ENCODE results near the gene BROX.
"Not testable (repeated sequence)": the region's sequence is repeated elsewhere in the genome, so short reads cannot be mapped to it uniquely, and the experiment has no call there.

BROX gene, protein sequence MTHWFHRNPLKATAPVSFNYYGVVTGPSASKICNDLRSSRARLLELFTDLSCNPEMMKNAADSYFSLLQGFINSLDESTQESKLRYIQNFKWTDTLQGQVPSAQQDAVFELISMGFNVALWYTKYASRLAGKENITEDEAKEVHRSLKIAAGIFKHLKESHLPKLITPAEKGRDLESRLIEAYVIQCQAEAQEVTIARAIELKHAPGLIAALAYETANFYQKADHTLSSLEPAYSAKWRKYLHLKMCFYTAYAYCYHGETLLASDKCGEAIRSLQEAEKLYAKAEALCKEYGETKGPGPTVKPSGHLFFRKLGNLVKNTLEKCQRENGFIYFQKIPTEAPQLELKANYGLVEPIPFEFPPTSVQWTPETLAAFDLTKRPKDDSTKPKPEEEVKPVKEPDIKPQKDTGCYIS
- total RNA-seq = 69.2 to 101 reads per million in 2 experiments

DNA sequence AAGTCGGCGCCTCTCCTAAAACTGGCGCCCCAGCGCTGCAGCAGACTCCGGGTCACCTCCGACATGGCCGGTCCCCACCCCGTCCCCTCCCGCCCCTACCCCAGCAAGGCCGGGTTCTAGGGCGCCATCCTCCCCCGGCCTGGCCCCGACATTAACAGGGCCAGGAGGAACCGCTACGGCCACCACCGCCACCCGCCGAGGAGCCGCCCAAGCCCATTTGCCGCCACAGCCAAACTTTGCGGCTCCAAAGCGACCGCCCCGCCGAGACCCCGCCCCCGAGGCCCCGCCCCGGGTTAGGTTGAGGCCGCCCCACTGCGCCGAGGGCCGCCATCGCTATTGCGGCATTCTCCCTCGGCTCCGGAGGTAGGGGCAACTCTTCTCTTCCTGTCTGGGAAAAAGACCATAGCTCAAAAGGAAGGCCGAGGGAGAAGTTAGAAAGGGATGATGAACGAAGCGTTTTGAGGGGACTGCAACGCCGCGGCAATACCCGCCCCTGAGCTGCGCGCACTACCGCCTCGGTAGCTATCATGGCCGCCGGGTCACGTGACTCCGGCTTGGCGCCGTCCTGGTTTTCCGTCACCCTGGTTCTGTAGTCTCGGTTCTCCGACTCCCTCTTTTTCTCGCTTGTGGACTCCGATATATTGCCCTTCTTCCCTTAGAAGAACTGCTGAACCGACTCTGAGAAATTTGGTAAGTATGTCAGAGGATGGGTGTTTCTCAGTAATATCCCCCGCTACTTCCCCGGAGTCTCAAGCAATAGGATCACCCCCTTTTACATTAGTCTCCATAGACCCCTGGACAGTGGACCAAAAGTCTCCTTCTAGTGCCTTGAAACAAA, at the start of gene BROX, which contains the start of gene AIDA:
TSS of gene BROX (plus strand) at position 312 of the 838 bp plus-strand sequence. CDS start 3,136 bp downstream, outside the sequence.
TSS of gene AIDA (minus strand) at position 239 of the 838 bp plus-strand sequence. CDS start at position 65, 174 bp downstream.
- peak; percentile 91 for DNase-seq (ENCODE audit: low read depth)

DNA sequence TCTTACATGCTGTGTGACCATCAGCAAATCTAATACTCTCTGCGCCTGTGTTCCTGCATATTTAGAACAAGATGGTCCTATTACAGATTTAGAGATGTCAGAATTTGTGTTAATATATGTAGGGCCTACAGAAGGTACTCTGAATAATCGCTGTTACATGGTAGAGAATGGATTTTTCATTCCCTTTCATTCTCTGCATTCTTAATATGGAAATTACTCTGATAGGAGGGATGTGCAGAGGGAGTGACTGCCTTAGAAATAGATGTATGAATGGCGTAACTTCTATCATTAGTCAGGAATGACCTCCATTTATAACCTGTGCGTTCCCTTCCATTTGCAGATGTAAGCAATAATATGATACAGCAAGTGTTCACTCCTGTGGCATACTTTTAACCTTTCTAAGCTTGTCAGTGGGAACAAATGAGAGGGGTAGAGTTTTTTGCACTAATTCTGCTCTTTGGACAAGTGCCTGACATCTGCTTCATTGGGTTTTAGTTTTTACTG, 48.9 kb upstream of the BROX start:
- DNase-seq (ENCODE audit: low read depth) = no peak

DNA sequence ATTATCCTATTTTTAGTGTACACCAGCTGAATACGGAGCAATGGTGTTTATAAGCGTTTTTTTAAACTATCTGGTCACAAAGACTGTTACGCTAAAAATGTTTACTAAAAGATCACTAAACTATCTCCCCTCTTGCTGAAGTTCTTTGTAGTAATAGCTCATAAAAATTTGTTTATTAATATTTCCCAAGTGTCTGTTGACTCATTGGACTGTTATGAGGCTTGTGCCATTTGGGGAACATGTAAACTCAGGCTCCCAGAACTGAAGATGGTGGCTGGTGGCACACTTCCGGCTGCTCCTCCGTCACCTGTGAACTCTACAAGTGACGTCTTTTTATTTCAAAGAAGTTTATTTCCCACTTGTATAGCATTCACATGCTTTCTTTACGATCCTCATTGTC, 46.4 kb upstream of the BROX start:
- no peak for DNase-seq (ENCODE audit: low read depth)

DNA sequence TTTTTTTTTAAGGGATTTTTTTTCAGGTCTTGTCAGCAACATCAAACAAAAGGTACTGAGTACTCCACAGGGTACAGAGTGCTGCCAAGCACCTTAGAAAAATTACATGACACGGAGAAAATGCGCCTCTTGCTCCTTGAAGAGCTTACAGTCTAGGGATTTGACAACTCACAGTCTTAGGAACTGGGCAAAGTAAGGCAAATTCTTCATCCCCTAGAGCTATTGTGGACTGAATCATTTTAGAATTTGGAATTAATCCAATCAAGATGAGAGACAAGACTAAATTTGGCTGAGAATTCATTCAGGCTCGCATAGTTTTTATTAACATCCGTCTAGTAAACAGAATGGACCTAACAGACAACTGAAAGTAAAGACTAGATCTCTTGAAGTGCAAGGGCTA, 44.2 kb upstream of the BROX start:
- DNase-seq (ENCODE audit: low read depth) = not testable (repeated sequence)

DNA sequence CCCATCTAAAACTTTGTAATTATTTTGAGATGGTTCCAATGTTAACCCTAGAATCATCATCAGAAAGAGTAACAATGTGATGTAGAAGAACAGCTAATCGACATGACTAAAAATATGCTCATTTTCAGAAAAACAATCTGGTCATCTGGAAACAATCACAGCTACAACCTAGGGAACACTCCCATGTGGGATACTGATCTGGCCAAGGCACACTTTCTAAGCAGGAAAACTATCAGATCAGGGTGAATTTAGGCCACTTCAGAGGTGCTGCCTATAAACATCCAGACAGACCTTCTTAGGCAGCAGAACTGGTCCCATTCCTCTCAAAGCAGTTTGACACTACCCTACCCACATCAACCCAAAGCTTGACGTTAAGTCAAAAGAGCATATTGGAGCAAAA, 43.3 kb upstream of the BROX start:
- not testable (repeated sequence) for DNase-seq (ENCODE audit: low read depth)

DNA sequence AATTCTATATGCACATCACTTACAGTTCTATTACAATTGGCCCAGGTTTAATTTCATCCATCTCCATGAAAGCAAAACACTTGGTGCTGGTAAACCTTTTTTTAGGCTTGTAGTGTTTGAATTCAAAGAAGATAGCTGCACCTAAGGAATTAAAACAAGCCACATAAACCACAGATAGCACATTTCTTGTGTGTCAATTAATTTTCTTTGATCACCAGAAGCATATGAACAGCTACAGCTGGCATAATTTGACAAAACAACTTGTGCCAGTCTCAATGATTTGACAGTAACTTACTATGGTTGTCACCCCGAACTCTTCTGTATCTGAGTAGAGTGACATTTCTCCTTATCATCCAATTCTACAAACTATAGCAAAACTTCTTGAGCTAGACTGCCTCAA, 42.3 kb upstream of the BROX start:
- no peak for DNase-seq (ENCODE audit: low read depth)

DNA sequence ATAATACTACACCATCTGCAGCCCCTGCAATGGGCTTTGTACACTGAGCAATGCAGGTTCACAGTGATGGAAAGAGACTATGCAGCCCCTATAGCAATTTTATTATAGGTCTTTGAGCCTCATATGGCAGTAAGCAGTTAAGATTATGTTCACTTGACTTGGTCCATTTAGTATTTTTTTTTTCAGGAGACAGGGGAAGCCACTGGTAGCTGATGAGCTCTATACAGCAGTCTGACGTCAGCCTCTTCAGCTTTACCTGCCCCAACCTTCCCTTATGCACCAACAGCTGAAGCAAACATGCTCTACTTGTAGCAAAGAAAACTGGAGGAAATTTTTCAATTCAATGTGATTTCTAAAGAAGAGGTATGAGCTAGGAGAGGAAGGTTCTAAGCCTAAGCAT, 32.3 kb upstream of the BROX start:
- no peak for DNase-seq (ENCODE audit: low read depth)

DNA sequence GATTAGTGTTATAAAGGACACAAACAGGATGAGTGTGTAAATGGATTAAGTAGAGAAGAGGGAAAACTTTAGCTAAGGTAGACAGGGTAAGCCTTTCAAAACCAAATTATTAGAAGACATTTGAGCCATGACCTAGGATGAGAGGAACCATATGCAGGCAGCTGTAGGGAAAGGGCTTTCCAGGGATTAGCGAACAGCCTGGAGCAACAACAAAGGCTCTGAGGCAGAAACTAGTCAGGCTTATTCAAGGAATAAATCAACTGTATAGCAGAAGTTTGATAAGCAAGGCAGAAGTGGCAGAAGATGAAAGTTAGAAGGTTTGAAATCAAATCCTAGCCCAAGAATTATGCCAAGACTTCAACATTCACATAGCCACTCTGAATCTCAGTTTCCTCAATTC, 21.3 kb upstream of the BROX start:
- no peak for DNase-seq (ENCODE audit: low read depth)

DNA sequence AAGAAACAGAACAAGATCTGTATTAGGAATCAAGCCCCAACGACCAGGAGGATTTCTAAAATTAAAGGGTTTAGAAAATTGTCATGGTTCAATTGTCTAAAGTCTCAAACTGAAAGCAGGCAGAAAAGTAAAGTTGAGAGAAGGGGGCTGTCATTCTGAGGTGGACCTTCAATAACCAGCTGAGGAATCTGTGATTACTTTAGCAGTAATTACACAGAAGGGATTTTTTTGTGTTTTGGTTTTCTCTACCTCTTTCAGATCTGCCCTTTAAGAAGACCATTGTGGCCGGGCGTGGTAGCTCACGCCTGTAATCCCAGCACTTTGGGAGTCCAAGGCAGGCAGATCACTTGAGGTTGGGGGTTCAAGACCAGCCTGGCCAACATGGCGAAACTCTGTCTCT, 17.4 kb upstream of the BROX start:
- no peak for DNase-seq (ENCODE audit: low read depth)

DNA sequence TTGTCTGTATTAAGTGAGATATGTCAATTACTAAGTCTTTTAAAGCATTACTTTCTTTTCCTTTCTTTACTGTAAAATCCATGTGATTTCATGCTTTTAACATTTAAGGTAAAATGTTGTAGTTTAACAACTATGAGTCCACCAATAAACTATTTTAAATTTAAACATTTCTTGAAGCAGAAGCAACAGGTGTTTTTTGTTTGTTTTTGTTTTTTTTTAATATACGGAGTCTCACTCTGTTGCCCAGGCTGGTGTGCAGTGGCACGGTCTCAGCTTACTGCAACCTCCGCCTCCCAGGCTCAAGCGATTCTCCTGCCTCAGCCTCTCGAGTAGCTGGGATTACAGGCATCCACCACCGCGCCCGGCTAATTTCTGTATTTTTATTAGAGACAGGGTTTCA, 15.6 kb upstream of the BROX start:
- DNase-seq (ENCODE audit: low read depth) = no peak

DNA sequence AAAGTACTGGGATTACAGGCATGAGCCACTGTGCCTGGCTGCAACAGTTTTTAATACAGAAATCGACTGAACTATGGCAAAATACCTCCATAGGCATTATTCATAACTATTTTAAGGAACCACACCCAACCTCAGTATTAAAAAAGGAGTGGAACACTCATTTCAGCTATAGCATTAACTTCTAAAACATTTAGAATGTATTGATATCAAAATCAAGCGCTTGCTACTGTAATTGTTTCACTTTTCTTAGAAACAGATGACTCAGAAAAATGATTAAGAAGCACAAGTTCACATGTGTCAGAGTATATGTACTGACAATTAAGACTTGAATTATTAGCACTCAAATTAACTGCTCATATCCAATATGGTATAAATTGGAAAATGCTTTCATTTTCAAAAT, 15.2 kb upstream of the BROX start:
- no peak for DNase-seq (ENCODE audit: low read depth)

DNA sequence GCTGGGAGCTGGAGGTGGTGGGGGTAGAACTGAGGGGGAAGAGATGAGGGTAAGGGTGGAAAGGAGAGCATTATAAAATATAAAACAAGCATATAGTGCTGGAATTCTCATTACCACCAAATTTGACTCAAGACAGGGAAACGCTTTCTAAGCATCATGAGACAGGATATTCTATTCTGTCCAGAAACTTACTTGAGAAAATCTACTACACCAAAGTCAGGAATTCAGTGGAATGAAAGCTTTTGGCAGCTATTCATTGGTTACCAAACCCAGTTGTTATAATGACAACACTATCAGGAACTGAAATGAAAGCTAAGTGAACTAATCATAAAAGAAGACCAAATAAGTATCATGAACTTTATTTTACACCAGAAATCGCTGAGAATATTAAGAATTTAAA, 14.5 kb upstream of the BROX start:
- DNase-seq (ENCODE audit: low read depth) = no peak

DNA sequence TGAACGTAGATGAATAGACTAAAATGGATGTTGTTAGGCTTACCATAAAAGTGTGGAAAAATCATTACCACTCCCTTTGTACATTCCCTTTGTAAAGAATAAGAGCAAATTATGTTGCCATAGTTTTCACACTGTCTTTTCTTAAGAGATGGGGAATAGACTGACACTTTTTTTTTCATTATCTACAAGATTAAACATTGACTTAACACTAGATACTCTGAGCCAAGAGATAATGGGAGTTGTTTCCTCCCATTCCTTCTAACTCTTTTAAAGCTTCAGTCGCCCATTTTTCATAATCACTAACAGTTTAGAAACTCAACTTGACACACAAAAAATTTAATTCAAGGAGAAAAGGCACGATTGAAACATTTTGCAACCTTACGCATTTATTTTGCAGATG, 10.2 kb upstream of the BROX start:
- no peak for DNase-seq (ENCODE audit: low read depth)

DNA sequence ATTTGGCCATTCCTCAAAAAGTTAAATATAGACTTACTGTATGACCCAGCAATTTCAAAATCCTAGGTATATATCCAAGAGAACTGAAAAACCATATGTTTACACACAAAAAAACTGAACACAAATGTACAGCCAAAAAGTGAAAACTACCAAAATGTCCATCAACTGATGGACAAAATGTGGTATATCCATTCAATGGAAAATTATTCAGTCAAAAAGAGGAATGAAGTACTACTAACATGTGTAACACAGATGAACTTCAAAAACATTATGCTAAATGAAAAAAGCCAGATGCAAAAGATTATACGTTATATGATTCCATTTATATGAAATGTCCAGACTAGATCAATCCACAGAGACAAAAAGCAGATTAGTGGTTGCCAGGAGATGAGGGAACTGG, 8.1 kb upstream of the BROX start:
- DNase-seq (ENCODE audit: low read depth) = no peak

DNA sequence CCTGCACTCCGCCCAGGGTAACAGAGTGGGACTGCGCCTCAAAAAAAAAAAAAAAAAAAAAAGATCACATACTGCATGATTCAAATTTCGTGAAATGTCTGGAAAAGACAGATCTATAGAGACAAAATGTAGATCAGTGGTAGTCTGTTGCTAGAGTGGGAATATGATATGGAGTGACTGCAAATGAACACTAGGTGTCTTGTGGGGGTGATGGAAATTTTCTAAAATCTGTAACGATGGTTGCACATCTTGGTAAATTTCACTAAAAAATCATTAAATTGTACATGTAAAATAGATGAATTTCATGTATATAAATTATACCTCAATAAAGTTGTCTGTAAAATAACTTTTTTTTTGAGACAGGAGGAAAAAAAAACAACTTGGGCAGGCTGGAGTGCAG, 5.5 kb upstream of the BROX start:
- DNase-seq (ENCODE audit: low read depth) = no peak

DNA sequence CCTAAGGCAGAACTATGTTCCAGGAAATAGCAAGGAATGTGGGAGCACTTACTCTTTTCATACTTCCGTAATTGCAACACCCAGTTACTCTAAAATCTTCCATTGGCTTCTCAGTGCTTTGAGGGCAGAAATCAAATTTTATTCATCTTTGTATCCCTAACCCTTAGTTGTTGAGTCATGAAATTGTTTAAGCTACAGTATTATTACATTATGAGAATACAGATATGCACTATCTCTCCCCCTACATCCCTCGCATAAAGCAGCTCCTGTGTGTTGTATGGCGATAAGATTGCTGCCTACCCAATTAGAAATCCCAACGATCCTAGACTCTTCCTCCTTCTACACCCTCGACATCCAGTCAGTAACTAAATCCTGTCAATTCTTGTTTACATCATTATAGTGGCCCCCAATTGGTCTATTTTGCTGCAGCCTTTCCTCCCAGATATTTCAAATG, 2.6 kb upstream of the BROX start:
- DNase-seq (ENCODE audit: low read depth) = no peak

DNA sequence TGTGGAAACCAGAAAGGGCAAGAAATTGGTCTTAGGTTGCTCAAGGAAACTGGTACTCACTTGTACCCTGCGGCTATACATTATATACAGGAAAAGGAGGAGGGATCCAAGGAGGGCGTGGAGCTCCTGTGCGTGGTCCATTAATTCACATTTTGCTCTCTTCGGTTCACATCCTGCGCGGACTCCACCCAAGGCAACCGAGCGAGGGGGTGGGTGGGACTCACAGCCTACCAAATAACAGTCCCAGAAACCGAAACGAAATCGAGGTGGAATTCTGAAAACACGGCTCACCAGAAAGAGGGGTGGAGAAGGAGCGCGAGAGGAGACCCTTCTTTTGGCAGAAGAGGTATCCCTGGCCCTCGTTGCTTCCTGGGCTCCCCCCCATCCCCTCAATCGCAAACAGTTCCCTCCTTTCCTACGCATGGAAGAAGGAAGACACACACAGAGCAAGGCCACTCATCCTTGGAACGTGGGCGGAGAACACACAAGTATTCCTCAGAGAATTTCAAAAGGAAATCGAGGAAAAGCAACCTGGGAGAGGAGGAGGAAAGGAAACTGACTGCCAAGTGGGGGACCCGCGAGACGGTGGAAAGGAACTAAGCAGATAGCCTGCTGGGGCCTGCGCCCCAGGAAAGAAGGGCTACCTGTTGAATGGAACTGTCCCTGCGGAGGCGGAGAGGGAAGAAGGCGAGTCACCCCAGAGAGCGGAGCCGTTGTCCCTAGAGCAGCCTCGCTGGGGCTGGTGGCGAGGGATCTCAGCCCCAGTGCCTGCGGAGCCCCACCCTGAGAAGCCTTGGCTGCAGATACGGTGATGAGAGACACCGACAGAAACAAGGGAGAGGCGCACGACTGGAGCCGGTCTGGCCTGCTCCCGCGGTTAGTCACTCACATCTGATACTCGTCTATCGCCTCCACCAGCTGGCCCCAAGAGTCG, 778 bp upstream of the BROX start:
- DNase-seq (ENCODE audit: low read depth) = peak; percentile 44

DNA sequence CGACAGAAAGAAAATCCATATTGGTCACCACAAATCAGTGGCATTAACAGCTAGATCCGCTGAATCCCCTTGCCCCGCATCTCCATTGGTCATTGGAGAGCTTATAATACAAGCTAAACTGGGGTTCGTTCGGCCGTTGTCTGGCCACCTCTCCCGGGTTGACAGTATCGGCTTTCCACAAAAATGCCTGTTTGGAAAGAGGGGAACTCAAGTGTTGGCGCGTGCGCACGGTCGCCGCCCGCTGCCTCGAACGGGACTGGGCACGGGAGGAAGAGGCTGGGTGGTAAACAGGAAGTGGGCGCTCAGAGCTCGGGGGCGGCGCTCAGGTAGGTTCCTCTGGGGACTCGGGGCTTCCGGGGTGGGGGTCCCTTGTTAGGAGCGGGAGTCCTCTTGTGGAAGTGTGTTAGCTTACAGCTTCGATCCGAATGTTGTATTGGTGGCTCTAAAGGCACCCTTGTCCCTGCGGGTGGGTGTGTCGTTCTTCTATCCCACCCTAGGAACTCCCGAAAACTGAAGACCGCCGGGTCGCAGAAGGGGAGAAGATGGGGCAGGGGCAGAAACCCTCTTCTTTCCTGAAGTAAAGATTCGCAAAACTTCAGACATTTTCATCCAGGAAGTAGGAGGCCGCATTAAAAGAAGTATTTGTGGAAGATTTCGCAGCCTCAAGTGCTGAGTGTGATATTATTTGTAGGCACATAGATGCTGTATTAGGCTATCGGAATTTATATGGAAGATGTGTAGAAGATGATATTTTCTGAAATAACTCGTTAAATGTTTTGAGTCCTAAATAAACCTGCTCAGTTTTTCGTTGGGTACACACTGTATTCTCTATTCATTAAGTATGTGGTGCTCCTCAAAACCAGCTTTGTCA, 962 bp downstream of the BROX start:
- DNase-seq (ENCODE audit: low read depth) = peak; percentile 86

DNA sequence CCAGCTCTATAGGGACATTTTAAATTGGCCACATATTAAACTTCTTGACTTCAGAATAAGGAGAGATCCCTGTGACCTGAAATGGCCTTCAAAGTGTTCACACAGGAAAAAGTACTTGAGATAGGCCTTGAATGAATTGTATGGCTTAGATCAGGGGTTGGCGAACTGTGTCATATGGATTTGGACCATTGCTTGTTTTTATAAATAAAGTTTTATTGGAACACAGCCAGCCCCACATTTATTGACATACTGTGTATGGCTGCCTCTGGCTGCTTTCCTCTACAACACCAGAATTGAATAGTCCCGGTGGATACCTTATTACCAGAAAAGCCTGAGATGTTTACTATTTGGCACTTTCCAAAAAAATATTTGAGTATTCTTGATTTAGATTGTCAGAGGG, 4.0 kb downstream of the BROX start:
- no peak for DNase-seq (ENCODE audit: low read depth)

DNA sequence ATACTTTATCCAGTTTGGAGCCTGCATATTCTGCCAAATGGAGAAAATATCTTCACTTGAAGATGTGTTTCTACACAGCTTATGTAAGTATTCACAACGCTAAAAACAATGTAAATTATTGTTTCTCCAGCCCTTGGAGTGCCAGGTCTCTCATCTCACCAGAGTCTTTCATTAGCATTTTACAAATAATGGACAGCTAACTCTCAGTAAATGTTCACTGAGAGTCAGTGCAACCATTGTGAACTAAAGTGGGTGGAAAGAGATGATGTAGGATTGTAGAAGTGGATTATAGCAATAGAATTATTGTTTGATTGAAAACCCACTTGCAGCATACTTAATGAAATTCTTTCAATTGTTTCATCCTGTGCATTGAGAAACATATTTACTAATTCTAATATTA, 16.4 kb downstream of the BROX start:
- DNase-seq (ENCODE audit: low read depth) = no peak

DNA sequence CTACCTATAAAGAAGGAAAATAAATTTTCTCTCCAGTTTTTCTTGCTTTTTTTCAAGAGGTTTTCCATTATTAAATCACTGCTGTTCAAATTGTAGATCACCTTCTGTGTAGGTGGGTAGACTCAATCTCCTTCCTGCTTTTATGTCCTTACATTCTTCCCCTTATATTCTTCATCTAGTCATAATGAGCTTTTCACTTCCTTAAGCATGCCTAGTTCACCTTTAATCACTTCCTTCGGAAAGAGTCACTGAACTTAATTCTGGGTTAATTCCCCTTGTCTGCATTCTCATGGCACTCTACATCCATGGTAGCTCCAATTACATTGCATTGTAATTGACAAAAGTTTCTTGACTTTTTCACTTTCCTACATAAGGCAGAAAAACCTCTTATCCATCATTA, 18.5 kb downstream of the BROX start:
- DNase-seq (ENCODE audit: low read depth) = no peak

Data from T follicular helper cell (primary cell).